Type B pancreatic cell (in vitro differentiated cells): Measurements from ENCODE around the gene SFT2D1. TPM values are rescaled to one million over a fixed set of nuclear protein-coding genes. Genes with fewer than 3 reads are reported as not detected.
A peak's percentile ranks its signal among the peaks of the same experiment; 100 is the strongest.

Source experiments
- DNase-seq: peaks from one replicate; pipeline ENCODE4 v3.0.0; 2021; ENCODE audit warnings: mixed read lengths; ENCODE audit not compliant: unreplicated experiment; ENCODE audit errors: extremely low spot score
- H3K27ac Mint-ChIP-seq: 2 replicates; pipeline ENCODE4 v1.8.0; 2021; ENCODE audit warnings: mild to moderate bottlenecking, mixed read lengths
- H3K27me3 Mint-ChIP-seq: 2 replicates; pipeline ENCODE4 v1.8.0; 2021; ENCODE audit warnings: mixed read lengths
- H3K36me3 Mint-ChIP-seq: 2 replicates; pipeline ENCODE4 v1.8.0; 2021; ENCODE audit warnings: mixed read lengths
- H3K4me1 Mint-ChIP-seq: one replicate; pipeline ENCODE4 v1.8.0; 2021; ENCODE audit warnings: mixed read lengths; ENCODE audit not compliant: unreplicated experiment
- H3K4me3 Mint-ChIP-seq: 2 replicates; pipeline ENCODE4 v1.8.0; 2021; ENCODE audit warnings: mild to moderate bottlenecking, mixed read lengths
- H3K9me3 Mint-ChIP-seq: 2 replicates; pipeline ENCODE4 v1.8.0; 2021; ENCODE audit warnings: mixed read lengths
- CTCF ChIP-seq: fragments of 200-600 bp; sonication (generic); conservative IDR thresholded peaks from 2 replicates; pipeline ENCODE4 v1.5.0; 2021; ENCODE audit warnings: antibody characterized with exemption, mild to moderate bottlenecking
- total RNA-seq: library from RNA; stranded (reverse); gene quantifications from 2 replicates; pipeline ENCODE4 v1.2.1, GENCODE V29; 2021; ENCODE audit warnings: low replicate concordance

SFT2D1 gene
- total RNA-seq, 1 donor from 2014 or later: 29.5 TPM

GRCh38 chr6:166312832-166313231 lies 29.5 kb downstream of the SFT2D1 start:
- no peaks in the 10 kb centered on the region for H3K36me3 Mint-ChIP-seq
- TF ChIP-seq CTCF: no peak
- H3K9me3 Mint-ChIP-seq: no peaks in the 10 kb centered on the region
- no peak overlapping the region for H3K4me3 Mint-ChIP-seq
- DNase-seq: no peak
- H3K27me3 Mint-ChIP-seq: peaks cover 39% of the 10 kb centered on the region
- H3K27ac Mint-ChIP-seq: no peak overlapping the region
- H3K4me1 Mint-ChIP-seq: peaks cover 8% of the 10 kb centered on the region

- Mint-ChIP-seq H3K36me3 (no peaks in the 10 kb centered on the region), H3K4me1 (peaks cover 8% of the 10 kb centered on the region), H3K27me3 (peaks cover 52% of the 10 kb centered on the region), H3K4me3 (no peak overlapping the region), H3K27ac (no peak overlapping the region), H3K9me3 (no peaks in the 10 kb centered on the region)
- TF ChIP-seq CTCF: no peak
- DNase-seq: no peak
These were observed 31.7 kb downstream of the SFT2D1 start for GRCh38 chr6:166310634-166311033.

- Mint-ChIP-seq H3K27ac (no peak overlapping the region), H3K36me3 (no peaks in the 10 kb centered on the region), H3K4me3 (no peak overlapping the region), H3K4me1 (peaks cover 8% of the 10 kb centered on the region), H3K27me3 (peaks cover 58% of the 10 kb centered on the region), H3K9me3 (no peaks in the 10 kb centered on the region)
- no peak for TF ChIP-seq CTCF
- no peak for DNase-seq
These were observed 32.4 kb downstream of the SFT2D1 start for GRCh38 chr6:166309977-166310376.

GRCh38 chr6:166308769-166309589 lies 33.4 kb downstream of the SFT2D1 start:
- peaks cover 65% of the 10 kb centered on the region for H3K27me3 Mint-ChIP-seq
- no peak for DNase-seq
- peak overlapping the region; percentile 65 for H3K4me3 Mint-ChIP-seq
- no peaks in the 10 kb centered on the region for H3K9me3 Mint-ChIP-seq
- H3K27ac Mint-ChIP-seq: no peak overlapping the region
- peaks cover 8% of the 10 kb centered on the region for H3K4me1 Mint-ChIP-seq
- H3K36me3 Mint-ChIP-seq: no peaks in the 10 kb centered on the region
- no peak for TF ChIP-seq CTCF

- TF ChIP-seq CTCF: no peak
- no peaks in the 10 kb centered on the region for H3K36me3 Mint-ChIP-seq
- no peaks in the 10 kb centered on the region for H3K9me3 Mint-ChIP-seq
- DNase-seq: no peak
- H3K27me3 Mint-ChIP-seq: peaks cover 72% of the 10 kb centered on the region
- peak within 1 kb of the TSS; percentile 65 for H3K4me3 Mint-ChIP-seq
- peaks cover 8% of the 10 kb centered on the region for H3K4me1 Mint-ChIP-seq
- H3K27ac Mint-ChIP-seq: no peak within 1 kb of the TSS
These were observed 34.1 kb downstream of the SFT2D1 start, which contains the start of gene PRR18 for GRCh38 chr6:166308033-166308768. Gene PRR18 (minus strand): TSS chr6:166308392. CDS start chr6:166308142, 250 bp downstream.
